ENCODE measurements around the gene SERPINA12.

The SERPINA12 gene

GRCh38 chr14:94481468-94482131 is 27.7 kb downstream of the SERPINA12 start:
- Histone ChIP-seq H3K9ac (ENCODE audit: insufficient read length) (no peak overlapping the region), H3K27ac (no peak overlapping the region), H3K9me3 (ENCODE audit: low read depth, low read length) (no peaks in the 10 kb centered on the region), H3K4me3 (no peak overlapping the region), H3K36me3 (ENCODE audit: insufficient read depth, low read length) (no peaks in the 10 kb centered on the region)
- TF ChIP-seq POLR2AphosphoS5 (IDR thresholded peaks at IDR 0.05; ENCODE audit: borderline replicate concordance, low read depth, low read length) (no peak), FOXP2 (optimal IDR thresholded peaks at IDR 0.05; ENCODE audit: control extremely low read depth, extremely low read length, insufficient read depth) (no peak)
- DNase-seq (ENCODE audit: low read depth, low spot score): no peak

DNA sequence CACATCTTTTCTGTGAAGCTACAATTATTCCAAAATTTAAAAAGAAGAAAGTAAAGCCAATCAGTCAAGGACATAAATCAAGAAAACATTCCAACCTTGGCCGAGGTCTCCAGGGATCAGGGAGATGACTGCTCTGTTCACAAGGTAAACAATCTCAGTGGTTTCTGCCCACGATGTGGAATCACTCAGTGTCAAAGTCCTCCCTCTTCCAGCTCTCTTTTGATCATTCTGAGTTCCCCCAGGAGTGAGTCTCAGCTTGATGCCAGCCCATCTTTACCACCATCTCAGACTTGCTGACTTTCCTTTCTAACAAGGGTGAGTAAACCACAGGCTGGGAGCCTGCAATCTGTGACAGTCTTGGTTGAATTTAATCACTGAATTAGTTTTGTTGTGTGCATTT is 28.5 kb downstream of the SERPINA12 start:
- H3K27ac ChIP-seq: no peak overlapping the region
- no peak for DNase-seq (ENCODE audit: low read depth, low spot score)
- no peak overlapping the region for H3K9ac ChIP-seq (ENCODE audit: insufficient read length)
- no peaks in the 10 kb centered on the region for H3K36me3 ChIP-seq (ENCODE audit: insufficient read depth, low read length)
- no peak overlapping the region for H3K4me3 ChIP-seq
- no peaks in the 10 kb centered on the region for H3K9me3 ChIP-seq (ENCODE audit: low read depth, low read length)
- TF ChIP-seq FOXP2 (optimal IDR thresholded peaks at IDR 0.05; ENCODE audit: control extremely low read depth, extremely low read length, insufficient read depth) (no peak), EZH2 (IDR thresholded peaks at IDR 0.05) (no peak), POLR2AphosphoS5 (IDR thresholded peaks at IDR 0.05; ENCODE audit: borderline replicate concordance, low read depth, low read length) (no peak)

DNA sequence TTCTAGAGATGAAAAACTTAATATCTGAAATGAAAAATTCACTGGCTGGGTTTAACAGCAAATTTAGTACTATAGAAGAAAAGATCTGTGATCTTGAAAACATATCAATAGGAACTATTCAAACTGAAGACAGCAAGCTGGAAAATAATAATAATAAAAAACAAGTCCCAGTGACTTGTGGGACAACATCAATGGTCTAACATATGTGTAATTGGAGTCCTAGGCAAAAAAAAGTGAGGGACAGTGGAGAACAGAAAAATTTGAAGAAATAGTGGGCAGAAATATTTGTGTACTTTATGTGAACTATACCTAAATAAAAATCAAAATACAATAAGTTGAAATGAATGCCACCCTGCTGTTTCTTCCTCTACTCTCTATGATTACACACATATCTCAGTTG is 30.8 kb downstream of the SERPINA12 start:
- Histone ChIP-seq H3K36me3 (ENCODE audit: insufficient read depth, low read length) (no peaks in the 10 kb centered on the region), H3K9me3 (ENCODE audit: low read depth, low read length) (no peaks in the 10 kb centered on the region), H3K27ac (no peak overlapping the region), H3K4me3 (no peak overlapping the region), H3K9ac (ENCODE audit: insufficient read length) (no peak overlapping the region)
- no peak for DNase-seq (ENCODE audit: low read depth, low spot score)
- TF ChIP-seq FOXP2 (optimal IDR thresholded peaks at IDR 0.05; ENCODE audit: control extremely low read depth, extremely low read length, insufficient read depth): no peak
- TF ChIP-seq POLR2AphosphoS5 (IDR thresholded peaks at IDR 0.05; ENCODE audit: borderline replicate concordance, low read depth, low read length): no peak

DNA sequence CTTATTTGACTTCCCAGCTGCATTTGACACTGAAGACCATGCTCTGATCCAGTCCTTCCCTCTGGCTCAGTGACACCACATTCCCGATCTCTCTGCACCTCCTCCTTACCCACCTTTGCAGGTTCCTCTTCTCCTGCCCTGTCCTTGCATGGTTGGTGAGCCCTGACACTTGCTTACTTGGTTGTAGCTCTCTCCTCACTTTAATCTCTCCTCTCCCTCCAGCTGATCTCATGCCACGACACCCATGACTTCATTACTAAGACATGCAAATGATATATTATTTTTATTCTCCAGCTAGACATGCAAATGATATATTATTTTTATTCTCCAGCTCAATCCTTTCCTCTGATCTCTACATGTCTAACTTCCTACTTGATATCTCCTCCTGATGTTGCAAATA is 33.2 kb downstream of the SERPINA12 start, which contains the start of gene SERPINA9:
SERPINA9 (minus strand) TSS at position 175 of the 400 bp plus-strand sequence. CDS start 6,357 bp downstream, outside the sequence.
- no peak for TF ChIP-seq FOXP2 (optimal IDR thresholded peaks at IDR 0.05; ENCODE audit: control extremely low read depth, extremely low read length, insufficient read depth)
- no peak for TF ChIP-seq EZH2 (IDR thresholded peaks at IDR 0.05)
- no peak for TF ChIP-seq POLR2AphosphoS5 (IDR thresholded peaks at IDR 0.05; ENCODE audit: borderline replicate concordance, low read depth, low read length)
- Histone ChIP-seq H3K4me3 (no peak within 1 kb of the TSS), H3K9me3 (ENCODE audit: low read depth, low read length) (no peaks in the 10 kb centered on the region), H3K9ac (ENCODE audit: insufficient read length) (no peak within 1 kb of the TSS), H3K27ac (no peak within 1 kb of the TSS), H3K36me3 (ENCODE audit: insufficient read depth, low read length) (no peaks in the 10 kb centered on the region)
- DNase-seq (ENCODE audit: low read depth, low spot score): no peak

- no peak for TF ChIP-seq POLR2AphosphoS5 (IDR thresholded peaks at IDR 0.05; ENCODE audit: borderline replicate concordance, low read depth, low read length)
- no peak for TF ChIP-seq FOXP2 (optimal IDR thresholded peaks at IDR 0.05; ENCODE audit: control extremely low read depth, extremely low read length, insufficient read depth)
- no peak for TF ChIP-seq EZH2 (IDR thresholded peaks at IDR 0.05)
- no peak overlapping the region for H3K9ac ChIP-seq (ENCODE audit: insufficient read length)
These were observed 34.7 kb downstream of the SERPINA12 start for GRCh38 chr14:94474581-94475031.

DNA sequence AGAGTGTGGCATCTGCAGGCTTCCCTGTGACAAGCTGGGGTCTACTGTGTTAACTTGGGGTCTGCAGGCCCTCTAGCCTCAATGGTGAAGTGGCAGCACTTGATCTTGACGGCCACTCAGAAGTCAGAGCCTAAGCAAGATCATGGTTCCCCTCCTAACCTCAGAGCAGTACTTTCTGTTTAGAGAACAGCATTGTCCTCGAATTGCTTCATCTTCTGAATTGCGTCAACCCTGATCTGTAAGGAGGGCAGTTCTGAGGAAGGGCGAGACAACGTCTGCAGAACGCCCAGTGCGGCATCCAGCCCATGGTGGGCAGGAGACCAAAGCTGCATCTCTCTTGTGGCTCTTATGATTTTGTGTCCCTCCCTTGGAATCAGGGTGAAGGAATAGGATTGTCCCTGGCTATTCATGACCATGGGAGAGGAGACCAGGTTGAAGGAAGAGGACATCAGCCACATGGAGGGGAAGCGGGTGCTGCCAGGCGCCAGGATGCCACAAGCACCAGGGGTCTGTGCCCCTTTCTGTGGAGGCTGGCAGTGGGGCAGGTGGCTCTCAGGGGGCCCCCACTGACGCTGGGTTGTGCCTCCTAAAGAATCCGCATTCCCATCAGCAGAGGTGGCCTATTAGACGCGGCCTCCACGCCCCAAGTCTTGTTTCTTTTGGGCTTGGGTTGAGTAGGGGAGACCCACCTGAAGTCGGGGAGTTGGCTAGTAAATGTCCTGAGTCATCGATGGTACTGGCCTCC is 35.4 kb downstream of the SERPINA12 start:
- H3K9ac ChIP-seq (ENCODE audit: insufficient read length): no peak overlapping the region
- H3K27ac ChIP-seq: no peak overlapping the region
- no peaks in the 10 kb centered on the region for H3K36me3 ChIP-seq (ENCODE audit: insufficient read depth, low read length)
- no peaks in the 10 kb centered on the region for H3K9me3 ChIP-seq (ENCODE audit: low read depth, low read length)
- DNase-seq (ENCODE audit: low read depth, low spot score): no peak
- TF ChIP-seq POLR2AphosphoS5 (IDR thresholded peaks at IDR 0.05; ENCODE audit: borderline replicate concordance, low read depth, low read length) (no peak), EZH2 (IDR thresholded peaks at IDR 0.05) (no peak), FOXP2 (optimal IDR thresholded peaks at IDR 0.05; ENCODE audit: control extremely low read depth, extremely low read length, insufficient read depth) (no peak)
- no peak overlapping the region for H3K4me3 ChIP-seq

More at GRCh38 chr14:94474581-94475031, 34.7 kb downstream of the SERPINA12 start:
- DNase-seq (ENCODE audit: low read depth, low spot score): no peak
- Histone ChIP-seq H3K4me3 (no peak overlapping the region), H3K27ac (no peak overlapping the region), H3K9me3 (ENCODE audit: low read depth, low read length) (no peaks in the 10 kb centered on the region), H3K36me3 (ENCODE audit: insufficient read depth, low read length) (no peaks in the 10 kb centered on the region)

GRCh38 chr14:94472842-94473241 is 36.4 kb downstream of the SERPINA12 start:
- no peak overlapping the region for H3K27ac ChIP-seq
- no peak for TF ChIP-seq POLR2AphosphoS5 (IDR thresholded peaks at IDR 0.05; ENCODE audit: borderline replicate concordance, low read depth, low read length)
- TF ChIP-seq FOXP2 (optimal IDR thresholded peaks at IDR 0.05; ENCODE audit: control extremely low read depth, extremely low read length, insufficient read depth): no peak
- no peak for TF ChIP-seq EZH2 (IDR thresholded peaks at IDR 0.05)
- H3K9ac ChIP-seq (ENCODE audit: insufficient read length): no peak overlapping the region
- no peaks in the 10 kb centered on the region for H3K36me3 ChIP-seq (ENCODE audit: insufficient read depth, low read length)
- no peak overlapping the region for H3K4me3 ChIP-seq
- DNase-seq (ENCODE audit: low read depth, low spot score): no peak
- no peaks in the 10 kb centered on the region for H3K9me3 ChIP-seq (ENCODE audit: low read depth, low read length)

DNA sequence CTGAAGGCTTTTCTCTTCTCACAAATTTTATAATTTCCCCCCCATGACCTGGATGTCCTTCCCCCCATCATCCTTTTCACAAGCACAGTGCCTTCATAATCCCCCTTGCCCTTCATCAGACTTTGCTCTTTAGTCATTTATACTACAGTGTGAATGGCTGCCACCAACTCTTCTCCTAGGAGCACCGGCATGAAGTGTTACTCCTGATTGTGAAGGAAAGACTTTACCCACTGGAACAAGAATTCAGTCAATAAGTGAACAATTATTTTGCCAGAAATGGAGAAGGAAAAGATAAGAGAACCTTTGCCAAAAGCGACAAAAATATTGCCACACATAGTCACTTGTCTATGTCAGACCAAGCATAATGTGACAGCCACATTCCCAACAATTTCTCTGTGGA is 38.2 kb downstream of the SERPINA12 start:
- no peak overlapping the region for H3K27ac ChIP-seq
- TF ChIP-seq EZH2 (IDR thresholded peaks at IDR 0.05): no peak
- no peak for TF ChIP-seq POLR2AphosphoS5 (IDR thresholded peaks at IDR 0.05; ENCODE audit: borderline replicate concordance, low read depth, low read length)
- no peak for TF ChIP-seq FOXP2 (optimal IDR thresholded peaks at IDR 0.05; ENCODE audit: control extremely low read depth, extremely low read length, insufficient read depth)
- H3K9ac ChIP-seq (ENCODE audit: insufficient read length): no peak overlapping the region

More for the DNA sequence above, 38.2 kb downstream of the SERPINA12 start:
- Histone ChIP-seq H3K4me3 (no peak overlapping the region), H3K9me3 (ENCODE audit: low read depth, low read length) (no peaks in the 10 kb centered on the region), H3K36me3 (ENCODE audit: insufficient read depth, low read length) (no peaks in the 10 kb centered on the region)
- DNase-seq (ENCODE audit: low read depth, low spot score): no peak

Measured in SK-N-MC (cell line).